GM12872 (cell line): ENCODE results near the gene PAQR7.

Source experiments
- TF ChIP-seq, protein P1 (sequence below): IDR thresholded peaks from 3 replicates; pipeline ENCODE4 v1.5.1; 2011; ENCODE audit warnings: low read depth, mild to moderate bottlenecking, low read length, moderate library complexity; ENCODE audit not compliant: insufficient read depth

The PAQR7 gene

DNA sequence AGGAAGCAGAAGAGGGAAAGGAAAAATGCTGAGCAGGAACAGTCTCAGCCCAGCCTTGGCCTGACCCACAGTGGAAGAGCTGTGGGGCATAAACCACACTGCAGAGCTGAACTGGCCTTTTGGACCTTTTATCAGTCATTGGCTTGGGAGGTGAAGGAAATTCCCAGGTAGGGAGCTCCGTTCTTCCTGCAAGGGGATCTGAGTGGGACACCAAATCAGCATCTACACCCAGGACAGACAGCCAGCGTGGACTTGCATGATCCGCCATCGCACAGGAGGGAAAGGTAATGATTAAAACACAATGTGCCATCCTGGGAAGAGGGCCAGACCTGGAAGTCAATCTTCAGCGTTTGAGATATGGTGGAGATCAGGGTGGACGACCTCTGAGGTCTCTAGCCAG is 56.9 kb downstream of the PAQR7 start:
- TF ChIP-seq, protein P1, sequence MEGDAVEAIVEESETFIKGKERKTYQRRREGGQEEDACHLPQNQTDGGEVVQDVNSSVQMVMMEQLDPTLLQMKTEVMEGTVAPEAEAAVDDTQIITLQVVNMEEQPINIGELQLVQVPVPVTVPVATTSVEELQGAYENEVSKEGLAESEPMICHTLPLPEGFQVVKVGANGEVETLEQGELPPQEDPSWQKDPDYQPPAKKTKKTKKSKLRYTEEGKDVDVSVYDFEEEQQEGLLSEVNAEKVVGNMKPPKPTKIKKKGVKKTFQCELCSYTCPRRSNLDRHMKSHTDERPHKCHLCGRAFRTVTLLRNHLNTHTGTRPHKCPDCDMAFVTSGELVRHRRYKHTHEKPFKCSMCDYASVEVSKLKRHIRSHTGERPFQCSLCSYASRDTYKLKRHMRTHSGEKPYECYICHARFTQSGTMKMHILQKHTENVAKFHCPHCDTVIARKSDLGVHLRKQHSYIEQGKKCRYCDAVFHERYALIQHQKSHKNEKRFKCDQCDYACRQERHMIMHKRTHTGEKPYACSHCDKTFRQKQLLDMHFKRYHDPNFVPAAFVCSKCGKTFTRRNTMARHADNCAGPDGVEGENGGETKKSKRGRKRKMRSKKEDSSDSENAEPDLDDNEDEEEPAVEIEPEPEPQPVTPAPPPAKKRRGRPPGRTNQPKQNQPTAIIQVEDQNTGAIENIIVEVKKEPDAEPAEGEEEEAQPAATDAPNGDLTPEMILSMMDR = no peak

DNA sequence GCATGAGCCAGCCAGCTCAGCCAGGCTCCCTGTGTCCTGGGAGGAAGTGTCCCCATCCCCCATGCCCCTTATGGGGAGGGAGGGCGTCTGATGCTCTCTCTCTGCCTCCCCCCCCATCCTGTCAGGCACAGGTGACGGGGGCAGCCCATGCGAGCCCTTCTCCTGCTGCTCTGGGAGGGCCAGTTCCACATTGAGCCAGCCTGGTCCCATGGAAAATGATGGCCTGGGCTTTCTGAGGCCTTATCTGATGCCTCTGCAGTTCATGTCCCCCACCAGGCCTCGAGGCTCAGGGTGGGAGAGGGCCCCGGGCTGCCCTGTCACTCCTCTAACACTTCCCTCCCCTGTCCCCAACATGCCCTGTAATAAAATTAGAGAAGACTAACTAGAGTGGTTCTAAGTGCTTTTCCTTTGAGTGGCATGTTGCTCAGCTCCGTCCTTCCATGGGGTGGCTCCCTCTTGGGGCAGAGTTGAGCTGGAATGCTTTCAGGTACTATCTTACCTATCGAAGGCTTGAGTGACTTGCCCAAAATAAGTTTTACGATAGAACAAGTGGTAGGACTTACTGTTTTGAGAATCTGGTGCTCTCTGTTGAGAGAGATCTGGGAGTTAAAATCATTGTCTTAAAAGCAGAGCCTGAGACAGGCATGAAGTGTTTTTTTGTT is 57.5 kb downstream of the PAQR7 start:
- TF ChIP-seq, protein P1 = no peak

DNA sequence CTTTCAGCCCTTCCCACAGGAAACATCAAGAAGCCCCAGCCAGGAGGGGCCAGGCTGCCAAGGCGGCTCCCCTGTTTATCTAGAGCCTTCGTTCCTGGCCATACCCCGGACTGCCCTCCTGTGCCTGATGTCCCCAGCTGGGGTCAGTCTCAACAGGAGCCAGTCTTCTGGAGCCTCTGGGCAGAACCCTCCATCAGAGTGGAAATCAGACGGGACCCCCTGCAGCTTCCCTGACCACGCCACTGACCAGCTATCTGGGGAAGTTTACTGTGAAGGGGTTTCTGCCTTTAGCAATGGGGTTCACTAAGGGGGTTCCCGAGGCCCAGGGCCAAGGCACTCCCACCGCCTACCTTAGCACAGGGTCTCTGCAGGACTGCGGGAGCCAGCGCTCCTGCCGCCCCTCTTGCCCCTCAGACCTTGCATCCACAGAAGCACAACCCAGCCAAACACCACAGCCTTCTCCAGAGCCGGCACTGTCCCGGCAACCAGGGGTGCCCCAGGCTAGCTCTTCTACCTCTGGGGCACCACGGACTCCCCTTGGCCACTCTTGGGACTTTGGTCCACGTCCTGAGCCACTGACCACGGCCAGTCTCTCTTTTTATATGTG is 59.3 kb downstream of the PAQR7 start:
- TF ChIP-seq, protein P1 = no peak

DNA sequence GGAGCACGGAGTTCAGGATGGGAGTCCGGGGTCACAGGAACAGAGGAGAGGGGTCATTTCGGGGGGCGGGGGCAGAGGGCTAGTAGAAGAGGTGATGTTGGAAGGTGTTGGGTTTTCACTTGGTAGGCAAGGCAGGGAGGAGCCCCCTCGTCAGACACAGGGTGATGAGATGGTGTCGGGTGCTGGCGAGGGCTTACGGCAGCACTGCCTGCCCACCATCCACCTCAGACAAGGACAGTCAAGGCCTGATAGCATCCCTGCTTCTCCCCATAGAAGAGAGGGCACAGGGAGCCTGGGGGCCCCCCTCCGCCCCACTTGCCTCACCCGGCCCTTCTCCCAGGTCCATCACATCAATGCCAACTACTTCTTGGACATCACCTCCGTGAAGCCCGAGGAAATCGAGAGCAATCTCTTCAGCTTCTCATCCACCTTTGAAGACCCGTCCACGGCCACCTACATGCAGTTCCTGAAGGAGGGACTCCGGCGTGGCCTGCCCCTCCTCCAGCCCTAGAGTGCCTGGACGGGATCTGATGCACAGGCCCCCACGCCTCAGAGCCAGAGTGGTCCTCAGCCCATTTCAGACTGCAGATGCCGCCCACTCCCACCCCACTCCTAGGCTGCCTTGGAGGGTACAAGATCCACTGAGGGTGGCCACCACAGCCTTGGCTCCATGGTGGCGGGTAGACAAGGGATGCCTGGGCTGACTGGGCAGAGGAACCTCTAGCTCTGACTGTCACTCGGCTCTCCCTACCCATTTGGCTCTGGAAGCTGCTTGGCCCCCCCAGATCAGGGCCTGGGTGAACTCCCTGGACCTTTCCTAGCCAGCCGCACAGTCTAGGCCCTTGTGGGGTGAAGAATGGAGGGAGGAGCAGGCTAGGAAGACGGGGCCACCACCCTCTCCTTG is 60.0 kb downstream of the PAQR7 start:
- TF ChIP-seq, protein P1 = no peak

DNA sequence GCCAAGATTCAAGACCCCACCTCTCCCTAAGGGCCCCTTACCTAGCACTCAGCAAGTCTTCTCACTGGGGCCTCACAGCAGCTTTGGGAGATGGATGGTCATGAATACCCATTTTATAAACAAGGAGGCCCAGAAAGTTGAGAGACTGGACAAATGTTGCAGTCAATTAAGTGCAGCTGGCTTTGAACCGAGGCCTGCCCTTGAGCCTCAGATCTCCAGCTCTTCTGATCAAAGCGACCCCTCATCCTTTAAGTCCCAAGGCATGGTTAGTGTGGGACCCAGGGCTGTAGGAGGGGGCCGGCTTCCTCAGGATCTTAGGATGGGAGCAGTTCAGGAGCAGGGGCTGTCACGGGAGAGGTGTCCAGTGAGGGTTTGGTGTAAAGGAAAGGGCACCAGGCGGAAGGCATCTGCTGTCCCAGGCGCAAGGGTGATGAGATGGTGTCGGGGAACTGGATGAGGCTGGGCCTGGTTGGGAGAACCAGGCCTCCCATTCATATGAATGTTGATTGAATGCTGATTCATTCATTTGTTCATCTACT is 60.9 kb downstream of the PAQR7 start:
- TF ChIP-seq, protein P1 = no peak

DNA sequence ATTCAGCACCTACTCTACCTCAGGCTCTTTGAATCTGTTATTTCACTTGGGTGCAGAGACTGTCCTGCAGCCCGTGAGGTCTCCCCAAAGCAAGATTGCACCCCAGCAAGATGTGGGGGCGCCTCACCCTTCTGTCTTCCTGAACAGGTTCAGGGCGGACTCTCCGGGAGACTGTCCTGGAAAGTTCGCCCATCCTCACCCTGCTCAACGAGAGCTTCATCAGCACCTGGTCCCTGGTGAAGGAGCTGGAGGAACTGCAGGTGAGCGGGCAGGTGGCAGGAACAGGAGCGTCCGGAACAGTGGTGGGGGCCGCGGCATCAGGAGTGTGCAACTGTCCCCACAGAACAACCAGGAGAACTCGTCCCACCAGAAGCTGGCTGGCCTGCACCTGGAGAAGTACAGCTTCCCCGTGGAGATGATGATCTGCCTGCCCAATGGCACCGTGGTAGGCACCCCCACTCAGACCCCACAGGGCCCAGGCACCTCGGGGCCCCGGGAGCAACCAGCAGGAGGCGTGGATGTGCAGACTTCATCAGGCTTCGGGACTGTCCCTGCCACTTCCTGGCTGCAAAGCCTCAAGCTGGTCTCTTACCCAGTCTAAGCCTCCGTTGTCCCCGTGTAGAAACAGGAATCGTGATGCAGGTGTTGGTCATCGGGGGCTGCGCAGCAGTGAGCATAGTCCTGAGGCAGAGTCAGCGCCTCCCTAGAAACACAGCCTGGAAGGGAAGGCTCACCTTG is 61.6 kb downstream of the PAQR7 start:
- TF ChIP-seq, protein P1 = peak; percentile 32; the same call in 1 of the 3 replicates
